ENCODE measurements around the gene SERINC5.
"Not testable (repeated sequence)": the region's sequence is repeated elsewhere in the genome, so short reads cannot be mapped to it uniquely, and the experiment has no call there.

Gene SERINC5

DNA sequence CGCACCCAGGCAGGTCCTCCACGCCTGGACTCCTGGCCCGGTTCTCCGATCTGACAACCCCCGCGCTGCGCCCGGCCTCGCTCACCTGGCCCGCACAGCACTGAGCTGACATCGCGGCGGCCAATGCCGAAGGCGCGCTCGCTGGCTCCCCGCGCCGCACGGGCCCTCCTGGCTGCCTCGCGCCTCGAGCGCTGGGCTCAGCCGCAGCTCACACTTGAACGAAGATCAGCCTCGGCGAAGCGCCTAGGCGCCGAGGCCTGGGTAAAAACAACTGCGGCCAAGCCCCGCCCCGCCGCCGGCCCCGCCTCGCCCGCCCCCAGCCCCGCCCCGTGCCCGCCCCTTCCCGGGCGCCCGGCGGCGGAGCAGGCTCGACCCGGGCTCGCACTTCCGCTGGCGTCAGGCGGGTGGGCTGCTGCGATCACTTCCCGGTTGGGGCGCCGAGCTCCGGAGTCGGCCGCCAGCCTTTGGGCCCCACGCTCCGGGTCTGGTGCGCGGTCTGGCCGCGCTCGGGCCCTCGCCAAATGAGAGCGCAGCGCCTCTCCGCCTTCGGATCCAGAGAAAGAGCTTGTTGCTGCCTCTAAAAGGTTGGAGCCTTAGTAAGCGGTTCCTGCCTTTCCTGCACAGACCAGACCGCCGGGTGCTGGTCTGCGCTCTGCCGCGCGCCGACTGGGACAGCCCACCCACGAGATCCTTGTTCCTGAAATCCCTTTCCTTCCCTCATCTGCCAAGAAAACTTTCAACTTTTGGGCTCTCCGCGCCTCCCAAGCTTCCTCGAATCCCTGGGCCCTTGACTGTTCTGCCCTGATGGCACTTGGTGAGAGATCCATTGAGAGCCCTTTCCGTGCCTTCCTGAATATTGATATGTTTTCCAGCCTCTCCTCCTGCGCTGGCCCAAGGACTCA, at the start of gene SERINC5:
SERINC5 (minus strand) TSS at position 238 of the 902 bp plus-strand sequence; CDS start at position 112, 126 bp downstream.
- DNase-seq, result no peak

GRCh38 chr5:80302636-80303035, 46.8 kb upstream of the SERINC5 start:
- no peak for DNase-seq

DNA sequence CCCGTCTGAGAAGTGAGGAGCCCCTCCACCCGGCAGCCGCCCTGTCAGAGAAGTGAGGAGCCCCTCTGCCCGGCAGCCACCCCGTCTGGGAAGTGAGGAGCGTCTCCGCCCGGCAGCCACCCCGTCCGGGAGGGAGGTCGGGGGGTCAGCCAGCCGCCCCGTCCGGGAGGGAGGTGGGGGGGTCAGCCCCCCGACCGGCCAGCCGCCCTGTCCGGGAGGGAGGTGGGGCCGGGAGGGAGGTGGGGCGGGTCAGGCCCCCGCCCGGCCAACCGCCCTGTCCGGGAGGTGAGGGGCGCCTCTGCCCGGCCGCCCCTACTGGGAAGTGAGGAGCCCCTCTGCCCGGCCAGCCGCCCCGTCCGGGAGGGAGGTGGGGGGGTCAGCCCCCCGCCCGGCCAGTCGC, 45.5 kb upstream of the SERINC5 start:
- DNase-seq, result not testable (repeated sequence)

DNA sequence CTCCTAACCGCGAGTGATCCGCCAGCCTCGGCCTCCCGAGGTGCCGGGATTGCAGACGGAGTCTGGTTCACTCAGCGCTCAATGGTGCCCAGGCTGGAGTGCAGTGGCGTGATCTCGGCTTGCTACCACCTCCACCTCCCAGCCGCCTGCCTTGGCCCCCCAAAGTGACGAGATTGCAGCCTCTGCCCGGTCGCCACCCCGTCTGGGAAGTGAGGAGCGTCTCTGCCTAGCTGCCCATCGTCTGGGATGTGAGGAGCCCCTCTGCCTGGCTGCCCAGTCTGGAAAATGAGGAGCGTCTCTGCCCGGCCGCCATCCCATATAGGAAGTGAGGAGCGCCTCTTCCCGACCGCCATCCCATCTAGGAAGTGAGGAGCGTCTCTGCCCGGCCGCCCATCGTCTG, 44.9 kb upstream of the SERINC5 start:
- not testable (repeated sequence) for DNase-seq

DNA sequence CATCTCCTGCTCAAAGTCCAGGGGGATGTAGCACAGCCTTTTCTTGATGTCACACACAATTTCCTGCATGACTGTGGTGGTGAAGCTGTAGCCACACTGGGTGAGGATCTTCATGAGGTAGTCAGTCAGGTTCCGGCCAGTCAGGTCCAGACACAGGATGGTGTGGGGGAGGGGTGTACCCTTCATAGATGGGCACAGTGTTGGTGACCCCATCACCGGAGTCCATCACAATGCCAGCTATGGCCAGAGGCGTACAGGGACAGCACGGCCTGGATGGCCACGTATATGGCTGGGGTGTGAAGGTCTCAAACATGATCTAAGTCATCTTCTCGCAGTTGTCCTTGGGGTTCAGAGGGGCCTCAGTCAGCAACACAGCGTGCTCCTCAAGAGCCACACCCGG, 44.3 kb upstream of the SERINC5 start:
- DNase-seq, result no peak

- no peak for DNase-seq
Measured at GRCh38 chr5:80299601-80300000, 43.8 kb upstream of the SERINC5 start.

DNA sequence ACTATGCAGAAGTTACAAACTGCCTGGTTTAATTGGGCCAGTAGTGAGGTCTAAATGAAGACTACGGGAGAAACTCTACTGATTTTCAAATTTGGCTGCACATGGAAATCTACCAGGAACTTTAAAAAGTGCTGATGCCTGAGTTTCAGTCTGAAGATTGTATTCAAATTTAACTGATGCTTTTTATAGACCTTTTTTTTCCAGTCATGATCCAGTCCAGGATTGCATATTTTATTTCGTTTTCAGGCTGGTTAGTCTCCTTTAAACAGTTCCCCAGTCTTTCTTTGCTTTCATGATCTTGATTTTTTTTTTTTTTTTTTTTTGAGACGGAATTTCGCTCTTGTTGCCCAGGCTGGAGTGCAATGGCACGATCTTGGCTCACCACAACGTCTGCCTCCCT, 40.3 kb upstream of the SERINC5 start:
- no peak for DNase-seq

GRCh38 chr5:80291761-80292160, 35.9 kb upstream of the SERINC5 start:
- no peak for DNase-seq

- no peak for DNase-seq
Measured at GRCh38 chr5:80289320-80289719, 33.5 kb upstream of the SERINC5 start.

DNA sequence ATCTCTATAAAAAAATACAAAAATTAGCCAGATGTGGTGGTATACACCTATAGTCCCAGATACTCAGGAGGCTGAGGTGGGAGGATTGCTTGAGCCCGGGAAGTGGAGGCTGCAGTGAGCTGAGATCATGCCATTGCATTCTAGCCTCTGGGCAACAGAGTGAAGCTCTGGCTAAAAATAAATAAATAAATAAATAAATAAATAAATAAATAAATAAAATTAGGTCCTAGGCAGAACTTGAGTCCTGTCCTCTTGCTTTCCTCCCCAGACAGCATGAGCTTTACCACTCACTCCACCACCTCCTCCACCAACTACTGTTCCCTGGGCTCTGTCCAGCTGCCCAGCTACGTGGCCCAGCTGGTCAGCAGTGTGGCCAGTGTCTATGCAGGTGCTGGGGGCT, 32.3 kb upstream of the SERINC5 start:
- no peak for DNase-seq

- no peak for DNase-seq
Measured at GRCh38 chr5:80284720-80285119, 28.9 kb upstream of the SERINC5 start.

GRCh38 chr5:80283360-80283759, 27.5 kb upstream of the SERINC5 start:
- no peak for DNase-seq

DNA sequence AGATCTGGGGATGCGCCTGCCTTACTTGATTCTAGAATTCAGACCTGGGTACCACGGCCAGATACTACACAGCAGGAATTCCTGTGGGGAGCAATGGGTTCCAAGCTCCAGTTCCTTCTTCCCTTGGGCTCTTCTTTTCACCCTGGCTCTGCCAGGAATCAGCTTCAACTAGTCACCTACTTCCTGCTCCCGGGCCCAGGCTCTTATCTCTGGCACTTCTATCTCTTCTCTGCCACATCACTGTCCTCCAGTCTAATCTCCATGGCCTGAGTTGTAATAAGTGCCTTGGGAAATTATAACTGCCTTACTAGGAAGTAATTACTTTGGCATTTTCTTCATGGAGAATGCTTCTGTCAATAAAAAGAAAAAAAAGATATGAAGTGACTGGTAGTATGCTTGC, 26.2 kb upstream of the SERINC5 start:
- DNase-seq, result no peak

GRCh38 chr5:80277191-80277590, 21.3 kb upstream of the SERINC5 start:
- no peak for DNase-seq

GRCh38 chr5:80276186-80276585, 20.3 kb upstream of the SERINC5 start:
- DNase-seq, result no peak

- DNase-seq, result no peak
Measured at GRCh38 chr5:80275347-80275746, 19.5 kb upstream of the SERINC5 start.

DNA sequence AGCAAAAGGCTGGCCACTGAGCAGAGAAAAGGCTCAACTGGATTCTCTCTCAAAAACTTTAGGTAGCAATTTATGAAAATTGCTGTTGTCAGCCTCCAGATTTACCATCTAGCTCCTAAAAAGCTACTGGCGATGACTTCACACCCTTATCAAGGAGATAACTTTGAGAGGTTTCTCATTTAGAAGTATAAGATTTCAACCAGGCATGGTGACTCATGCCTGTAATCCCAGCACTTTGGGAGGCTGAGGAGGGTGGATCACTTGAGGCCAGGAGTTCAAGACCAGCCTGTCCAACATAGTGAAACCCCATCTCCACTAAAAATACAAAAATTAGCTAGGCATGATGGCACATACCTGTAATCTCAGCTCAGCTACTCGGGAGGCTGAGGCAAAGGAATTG, 14.7 kb upstream of the SERINC5 start:
- not testable (repeated sequence) for DNase-seq

DNA sequence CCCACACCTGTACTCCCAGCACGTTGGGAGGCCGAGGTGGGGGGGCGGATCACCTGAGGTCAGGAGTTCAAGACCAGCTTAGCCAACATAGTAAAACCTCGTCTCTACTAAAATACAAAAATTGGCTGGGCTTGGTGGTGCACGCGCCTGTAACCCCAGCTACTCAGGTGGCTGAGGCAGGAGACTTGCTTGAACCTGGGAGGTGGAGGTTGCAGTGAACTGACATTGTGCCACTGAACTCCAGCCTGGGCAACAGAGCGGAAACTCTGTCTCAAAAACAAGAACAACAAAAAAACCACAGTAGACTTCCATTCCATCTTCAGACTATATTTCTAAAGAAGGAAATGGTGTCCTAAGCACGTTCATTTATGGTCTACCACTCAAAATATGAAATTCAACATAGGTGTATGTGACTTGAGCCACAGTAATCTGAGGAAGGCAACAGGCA, 14.2 kb upstream of the SERINC5 start:
- no peak for DNase-seq

DNA sequence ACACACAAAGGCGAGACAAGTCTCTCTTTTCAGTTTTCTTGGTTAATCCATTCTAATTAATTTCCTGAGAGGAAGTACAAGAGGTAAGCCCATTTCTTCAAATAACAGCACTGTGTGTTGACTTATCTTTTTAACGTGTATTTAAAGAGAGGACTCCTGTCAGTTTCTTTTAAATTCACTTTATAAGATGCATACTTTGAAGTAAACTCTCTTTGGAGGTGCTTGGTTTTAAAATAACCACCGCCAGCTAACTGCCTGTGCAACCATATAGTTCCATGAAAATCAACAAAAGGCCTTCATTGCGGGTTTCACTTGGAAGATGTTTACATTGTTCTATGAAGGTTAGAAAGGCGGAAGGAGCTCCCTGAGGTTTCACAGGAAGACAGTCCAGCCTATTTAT, 13.1 kb upstream of the SERINC5 start:
- DNase-seq, result no peak

GRCh38 chr5:80266566-80266965, 10.7 kb upstream of the SERINC5 start:
- no peak for DNase-seq

DNA sequence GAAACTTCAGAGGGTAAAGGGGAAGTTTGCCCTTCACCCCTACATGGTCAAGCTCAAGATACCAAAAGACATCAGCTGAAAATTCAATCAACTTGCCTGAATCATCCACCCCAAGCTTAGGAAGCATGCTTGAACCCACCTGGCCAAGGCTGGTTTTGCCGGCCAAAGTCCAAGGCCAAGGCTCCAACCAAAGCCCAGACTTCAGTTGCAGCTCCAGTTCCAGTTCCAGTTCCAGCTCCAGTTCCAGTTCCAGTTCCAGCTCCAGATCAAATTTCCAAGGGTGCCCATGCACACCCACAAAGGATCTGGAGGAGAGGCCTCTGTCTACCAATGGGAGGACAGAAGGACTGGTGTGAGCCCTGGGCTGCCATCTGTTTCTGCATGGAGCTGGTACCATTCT, 4.6 kb upstream of the SERINC5 start:
- no peak for DNase-seq

DNA sequence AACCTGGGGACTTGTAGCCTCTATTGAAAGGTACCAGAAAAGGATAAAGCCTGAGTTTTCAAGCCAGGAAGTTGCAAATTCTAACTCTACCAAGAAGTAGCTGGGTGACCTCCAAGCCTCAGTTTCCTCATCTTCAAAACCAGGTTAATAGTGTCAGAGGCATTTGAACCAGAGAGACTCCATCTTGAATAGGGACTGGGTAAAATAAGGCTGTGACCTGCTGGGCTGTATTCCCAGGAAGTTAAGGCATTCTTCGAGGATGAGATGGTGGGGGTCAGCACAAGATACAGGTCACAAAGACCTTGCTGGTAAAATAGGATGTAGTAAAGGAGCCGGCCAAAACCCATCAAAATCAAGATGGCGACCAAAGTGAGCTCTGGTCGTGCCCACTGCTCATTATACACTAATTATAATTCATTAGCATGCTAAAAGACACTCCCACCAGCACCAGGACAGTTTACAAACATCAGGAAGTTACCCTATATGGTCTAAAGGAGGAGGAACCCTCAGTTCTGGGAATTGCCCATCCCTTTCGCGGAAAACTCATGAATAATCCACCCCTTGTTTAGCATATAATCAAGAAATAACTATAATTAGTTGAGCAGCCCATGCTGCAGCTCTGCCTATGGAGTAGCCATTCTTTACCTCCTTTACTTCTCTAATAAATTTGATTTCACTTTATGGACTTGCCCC, 3.8 kb upstream of the SERINC5 start:
- DNase-seq, result no peak

DNA sequence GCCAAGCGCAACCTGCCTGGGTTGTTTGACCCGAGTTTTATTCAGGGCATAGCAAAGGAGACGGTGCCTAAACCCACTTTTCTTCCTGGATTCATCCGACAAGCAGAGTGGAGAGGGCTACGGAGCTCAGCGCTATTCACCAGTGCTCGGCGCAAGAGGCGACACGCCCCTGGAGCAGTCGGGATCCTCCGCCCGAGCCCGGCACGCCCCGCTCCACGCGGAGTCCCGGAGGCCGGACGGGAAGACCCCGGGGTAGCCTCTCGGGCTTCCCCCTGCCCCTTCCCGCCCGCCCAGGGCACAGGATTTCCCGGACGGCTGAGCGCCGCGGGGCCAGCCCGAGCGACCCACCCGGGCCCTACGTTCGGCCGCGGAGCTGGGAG, 427 bp downstream of the SERINC5 start:
- peak; percentile 20 for DNase-seq

- no peak for DNase-seq
Measured at GRCh38 chr5:80254767-80255430, 949 bp downstream of the SERINC5 start.

All from NCI-H510A (cell line).